ENCODE data around the gene ABCC4.
"Not testable (repeated sequence)": the region's sequence is repeated elsewhere in the genome, so short reads cannot be mapped to it uniquely, and the experiment has no call there.

Gene ABCC4

DNA sequence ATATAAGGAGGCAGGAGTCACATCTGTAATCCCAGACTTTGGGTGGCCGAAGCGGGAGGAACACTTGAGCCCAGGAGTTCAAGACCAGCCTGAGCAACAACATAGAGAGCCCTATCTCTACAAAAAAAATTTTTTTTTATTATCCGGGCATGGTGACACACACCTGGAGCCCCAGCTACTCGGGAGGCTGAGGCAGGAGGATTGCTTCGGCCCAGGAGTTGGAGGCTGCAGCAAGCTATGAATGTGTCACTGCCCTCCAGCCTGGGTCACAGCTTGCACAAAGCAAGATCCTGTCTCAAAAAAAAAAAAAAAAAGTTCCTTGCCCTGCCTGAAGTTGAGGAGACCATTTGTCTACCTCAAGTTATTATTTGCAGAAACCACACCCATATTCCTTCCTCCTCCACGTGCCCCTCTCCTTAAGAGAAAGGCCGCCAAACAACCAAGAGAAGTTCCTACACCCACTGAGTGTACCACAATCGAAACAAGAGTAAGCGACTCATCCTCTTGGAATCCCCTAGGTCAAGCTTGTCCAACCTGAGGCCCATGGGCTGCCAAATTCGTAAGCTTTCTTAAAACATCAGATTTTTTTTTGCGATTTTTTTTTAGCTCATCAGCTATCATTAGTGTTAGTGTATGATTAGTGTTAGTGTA, 2.2 kb downstream of the ABCC4 start:
- DNase-seq: no peak

GRCh38 chr13:95298169-95298965, 2.9 kb downstream of the ABCC4 start:
- DNase-seq: no peak

DNA sequence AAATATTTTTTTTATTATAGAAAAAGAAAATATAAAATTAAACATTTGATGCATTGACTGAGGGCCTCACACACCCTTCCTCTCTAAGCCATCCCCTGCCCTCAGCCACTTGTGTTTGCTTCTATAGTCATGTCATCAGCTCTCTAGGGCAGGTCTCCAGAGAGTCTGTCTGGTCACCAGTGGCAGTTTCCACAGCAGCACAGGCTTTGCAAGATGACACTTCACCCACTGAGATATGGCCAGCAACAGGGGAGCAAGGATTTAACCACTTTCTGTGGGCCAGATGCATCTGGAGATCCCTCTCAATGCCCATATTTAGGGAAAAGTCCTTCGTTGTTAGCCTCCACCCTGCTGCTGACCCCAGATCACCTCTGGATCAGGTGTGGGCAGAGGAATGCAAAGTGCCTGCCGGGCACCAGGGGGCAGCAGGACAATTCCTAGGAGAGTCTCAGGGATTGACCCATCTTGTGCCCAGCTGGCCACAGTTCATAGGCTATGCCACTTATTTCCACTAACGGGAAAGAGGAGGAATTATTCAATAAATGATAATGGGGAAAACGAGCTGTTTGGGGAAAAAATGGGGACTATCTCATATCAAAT, 4.8 kb downstream of the ABCC4 start:
- no peak for DNase-seq

DNA sequence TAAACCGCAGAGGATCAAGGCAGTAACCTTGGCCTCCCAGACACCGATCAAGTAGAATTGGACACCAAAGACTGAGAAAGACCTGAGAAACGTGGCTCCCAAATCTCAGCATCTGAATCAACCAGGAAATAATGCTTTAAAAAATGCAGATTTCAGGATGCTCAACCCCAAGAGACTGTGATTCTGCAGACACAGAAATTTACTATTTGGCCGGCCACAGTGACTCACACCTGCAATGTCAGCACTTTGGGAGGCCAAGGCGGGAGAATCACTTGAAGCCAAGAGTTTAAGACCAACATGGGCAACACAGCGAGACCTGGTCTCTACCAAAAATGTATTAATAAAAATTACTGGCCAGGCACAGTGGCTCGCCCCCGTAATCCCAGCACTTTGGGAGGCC, 6.2 kb downstream of the ABCC4 start:
- no peak for DNase-seq

- no peak for DNase-seq
These were observed 8.6 kb downstream of the ABCC4 start for GRCh38 chr13:95292622-95293021.

DNA sequence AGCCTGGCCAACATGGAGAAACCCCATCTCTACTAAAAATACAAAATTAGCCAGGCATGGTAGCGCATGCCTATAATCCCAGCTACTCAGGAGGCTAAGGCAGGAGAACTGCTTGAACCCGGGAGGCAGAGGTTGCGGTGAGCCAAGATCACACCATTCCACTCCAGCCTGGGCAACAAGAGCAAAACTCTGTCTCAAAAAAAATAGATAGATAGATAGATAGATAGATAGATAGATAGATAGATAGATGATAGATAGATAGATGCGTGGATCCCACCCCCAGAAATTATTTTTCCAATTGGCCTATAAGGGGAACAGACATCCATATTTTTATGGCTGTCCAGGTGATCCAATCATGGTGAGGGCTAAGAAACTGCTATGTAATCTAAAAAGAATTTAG, 11.3 kb downstream of the ABCC4 start:
- not testable (repeated sequence) for DNase-seq

DNA sequence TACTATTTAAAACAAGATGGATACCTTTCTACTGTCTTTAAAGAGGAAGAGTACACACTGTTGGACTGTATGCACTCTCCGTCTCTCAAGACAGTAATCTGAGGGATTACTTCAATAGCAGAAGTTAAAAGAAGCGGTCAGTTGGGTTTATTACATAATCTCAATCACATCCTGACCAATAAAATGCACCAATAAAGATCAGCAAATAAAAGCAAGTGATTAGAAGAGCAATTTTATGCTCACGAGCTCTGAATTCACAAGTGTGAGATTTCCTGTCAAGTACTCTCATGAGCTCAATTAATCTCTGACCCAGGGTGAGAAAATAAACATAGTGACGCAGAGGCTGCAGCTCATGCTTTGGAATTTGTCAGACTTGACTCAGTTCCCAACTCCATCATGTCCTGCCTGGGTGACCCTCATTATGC, 12.2 kb downstream of the ABCC4 start:
- DNase-seq: no peak

- DNase-seq: no peak
These were observed 16.8 kb downstream of the ABCC4 start for GRCh38 chr13:95284436-95284835.

DNA sequence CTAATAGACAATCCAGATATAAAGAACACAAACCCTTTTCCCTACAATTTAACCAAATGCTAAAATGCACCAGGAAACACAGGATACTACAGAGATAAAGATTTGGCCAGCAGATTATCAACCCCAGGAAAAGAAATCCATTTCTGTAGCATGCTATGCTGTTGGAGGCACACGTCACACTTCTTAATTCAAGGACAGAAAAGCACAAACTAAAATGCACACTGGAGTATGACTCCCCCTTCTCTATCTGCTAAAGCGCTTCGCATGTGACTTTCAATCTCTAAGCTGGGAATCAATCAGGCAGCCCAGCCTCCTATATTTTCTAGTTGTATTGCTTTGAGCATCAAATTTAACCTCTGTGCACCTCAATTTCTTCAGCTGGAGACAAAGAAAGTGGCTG, 22.2 kb downstream of the ABCC4 start:
- DNase-seq: no peak

- DNase-seq: no peak
These were observed 25.2 kb downstream of the ABCC4 start for GRCh38 chr13:95276037-95276505.

GRCh38 chr13:95275322-95276036, 25.8 kb downstream of the ABCC4 start:
- DNase-seq: no peak

DNA sequence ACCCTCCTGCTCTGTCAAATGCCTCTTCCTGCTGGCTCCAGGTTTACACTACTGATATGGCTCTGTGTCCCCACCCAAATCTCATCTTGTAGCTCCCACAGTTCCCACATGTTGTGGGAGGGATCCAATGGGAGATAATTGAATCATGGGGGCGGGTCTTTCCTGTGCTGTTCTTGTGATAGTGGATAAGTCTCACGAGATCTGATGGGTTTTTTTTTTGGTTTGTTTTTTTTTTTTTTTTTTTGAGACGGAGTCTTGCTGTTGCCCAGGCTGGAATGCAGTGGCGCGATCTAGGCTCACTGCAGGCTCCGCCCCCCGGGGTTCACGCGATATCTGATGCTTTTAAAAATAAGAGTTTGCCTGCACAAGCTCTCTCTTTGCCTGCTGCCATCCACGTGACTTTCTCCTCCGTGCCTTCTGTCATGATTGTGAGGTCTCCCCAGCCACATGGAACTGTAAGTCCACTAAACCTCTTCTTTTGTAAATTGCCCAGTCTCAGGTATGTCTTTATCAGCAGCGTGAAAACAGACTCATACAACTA, 27.6 kb downstream of the ABCC4 start:
- DNase-seq: not testable (repeated sequence)

DNA sequence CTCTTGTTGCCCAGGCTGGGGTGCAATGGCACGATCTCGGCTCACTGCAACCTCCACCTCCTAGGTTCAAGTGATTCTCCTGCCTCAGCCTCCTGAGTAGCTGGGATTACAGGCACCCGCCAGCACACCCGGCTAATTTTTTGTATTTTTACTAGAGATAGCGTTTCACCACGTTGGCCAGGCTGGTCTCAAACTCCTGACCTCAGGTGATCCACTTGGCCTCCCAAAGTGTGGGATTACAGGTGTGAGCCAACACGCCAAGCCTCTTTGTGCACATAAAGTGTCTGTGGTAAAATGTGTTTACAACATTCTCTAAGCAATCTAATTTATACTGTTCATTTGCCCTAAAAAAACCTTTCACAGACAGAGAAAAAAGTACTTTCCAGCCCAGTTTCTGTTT, 29.2 kb downstream of the ABCC4 start:
- DNase-seq: not testable (repeated sequence)

- DNase-seq: no peak
These were observed 31.5 kb downstream of the ABCC4 start for GRCh38 chr13:95269756-95270155.

GRCh38 chr13:95268343-95269065, 32.7 kb downstream of the ABCC4 start:
- not testable (repeated sequence) for DNase-seq

DNA sequence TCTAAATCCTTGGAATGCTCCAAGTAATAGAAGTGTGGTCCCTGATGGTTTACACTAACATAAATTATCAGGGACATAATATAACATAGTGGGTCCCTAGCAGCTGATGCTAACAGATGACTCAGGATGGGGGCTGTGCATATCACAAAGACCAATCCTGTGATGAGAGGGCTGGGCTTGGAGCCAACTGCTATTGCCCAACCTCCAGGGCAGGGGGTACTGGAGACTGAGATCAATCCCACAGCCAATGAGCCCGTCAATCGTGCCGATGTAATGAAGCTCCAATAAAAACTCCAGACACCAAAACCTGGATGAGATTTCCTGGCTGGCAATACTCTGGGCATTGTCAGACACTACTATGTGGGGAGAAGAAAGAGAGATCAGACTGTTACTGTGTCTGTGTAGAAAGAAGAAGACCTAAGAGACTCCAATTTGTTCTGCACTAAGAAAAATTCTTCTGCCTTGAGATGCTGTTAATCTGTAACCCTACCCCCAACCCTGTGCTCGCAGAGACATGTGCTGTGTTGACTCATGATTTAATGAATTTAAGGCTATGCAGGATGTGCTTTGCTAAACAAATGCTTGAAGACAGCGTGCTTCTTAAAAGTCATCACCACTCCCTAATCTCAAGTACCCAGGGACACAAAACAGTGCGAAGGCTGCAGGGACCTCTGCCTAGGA, 33.4 kb downstream of the ABCC4 start:
- no peak for DNase-seq

- DNase-seq: no peak
These were observed 37.0 kb downstream of the ABCC4 start for GRCh38 chr13:95264225-95264624.

DNA sequence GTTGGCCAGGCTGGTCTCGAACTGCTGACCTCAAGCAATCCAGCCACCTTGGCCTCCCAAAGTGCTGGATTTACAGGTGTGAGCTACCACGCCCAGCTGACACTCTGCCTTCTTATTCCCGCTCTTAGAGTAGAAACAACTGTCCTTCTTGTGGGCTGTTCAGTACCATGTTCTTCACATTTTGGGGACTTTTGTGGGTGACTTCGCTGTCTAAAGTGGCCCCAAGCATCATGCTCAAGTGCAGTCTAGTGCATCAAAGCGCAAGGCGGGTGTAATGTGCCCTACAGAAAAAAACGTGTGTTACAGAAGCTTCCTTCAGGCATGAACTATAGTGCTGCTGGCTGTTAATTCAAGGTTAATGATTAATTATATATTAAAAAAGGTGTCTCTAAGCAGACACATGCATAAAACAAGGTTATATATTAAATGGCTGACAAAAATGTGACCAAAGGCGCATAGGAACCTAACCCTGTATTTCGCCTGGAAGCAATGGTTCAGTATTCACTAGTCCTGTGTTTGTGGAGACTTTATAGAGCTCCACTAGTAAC, 38.3 kb downstream of the ABCC4 start:
- DNase-seq: no peak

- no peak for DNase-seq
These were observed 39.3 kb downstream of the ABCC4 start for GRCh38 chr13:95261956-95262355.

DNA sequence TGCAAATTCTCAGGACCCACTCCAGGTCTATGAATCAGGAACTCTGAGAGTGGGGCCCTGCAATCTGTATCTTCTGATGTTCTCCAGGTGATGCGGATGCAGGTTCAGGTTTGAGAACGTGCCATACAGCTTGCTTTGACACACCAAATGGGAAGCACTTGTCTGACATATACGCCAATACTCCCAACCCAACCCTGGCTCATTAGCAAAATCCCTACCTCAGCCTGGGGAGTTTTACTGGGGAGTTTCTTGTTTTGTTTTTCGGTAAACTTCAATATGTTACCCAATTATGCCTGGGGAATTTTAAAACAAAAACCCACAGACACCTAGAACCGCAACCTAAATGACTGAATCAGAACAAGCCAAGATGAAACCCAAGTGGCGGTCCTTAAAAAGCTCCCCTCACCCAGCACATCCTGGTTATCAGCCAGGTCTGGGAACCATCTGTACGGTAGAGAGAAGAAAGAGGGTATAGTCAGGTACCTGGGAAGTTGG, 41.2 kb downstream of the ABCC4 start:
- no peak for DNase-seq

DNA sequence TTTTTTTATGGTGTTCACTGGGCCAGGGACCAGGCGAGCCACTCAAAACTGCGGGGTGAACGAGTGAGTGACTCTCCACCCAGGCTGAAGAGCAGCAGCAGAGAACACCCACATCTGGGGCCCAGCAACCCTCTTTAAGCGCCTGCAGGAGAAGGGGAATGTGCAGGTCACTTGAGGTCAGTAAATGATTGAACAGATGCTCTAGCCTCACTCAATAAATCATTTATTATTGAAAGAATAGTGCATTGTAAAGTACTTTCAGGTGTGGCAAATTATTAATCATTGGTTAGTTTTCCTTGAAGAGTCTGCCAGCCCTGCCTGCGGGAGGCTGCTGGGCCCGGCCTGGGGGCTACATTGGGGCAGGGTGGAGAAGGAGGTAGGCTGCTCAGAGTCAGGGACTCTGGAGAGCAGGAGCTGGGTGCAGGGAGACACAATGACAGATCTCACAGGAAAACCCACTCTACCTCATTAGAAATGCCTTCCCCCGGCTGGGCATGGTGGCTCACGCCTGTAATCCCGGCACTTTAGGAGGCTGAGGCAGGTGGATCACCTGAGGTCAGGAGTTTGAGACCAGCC, 42.5 kb downstream of the ABCC4 start:
- no peak for DNase-seq
